Fibroblast of lung (primary cell): Measurements from ENCODE around the gene PSMG3. TPM values are rescaled to one million over a fixed set of nuclear protein-coding genes. Genes with fewer than 3 reads are reported as not detected.

Source experiments
- DNase-seq, 2 donors: peaks; one replicate each; pipeline versions ENCODE4 v3.0.0 to v3.0.0-alpha.2; 2010; ENCODE audit warnings: low read depth in 2 of 2
- H2AFZ ChIP-seq: 2 replicates; pipeline ENCODE4 v1.5.1; 2012; ENCODE audit warnings: low read length, control low read depth, inconsistent platforms
- H3K27ac ChIP-seq: 2 replicates; pipeline ENCODE4 v1.5.1; 2011; ENCODE audit warnings: low read length, control low read depth; ENCODE audit not compliant: insufficient read depth
- H3K27me3 ChIP-seq: 2 replicates; pipeline ENCODE4 v1.5.1; 2011; ENCODE audit warnings: mild to moderate bottlenecking, low read length; ENCODE audit not compliant: control insufficient read depth, insufficient read depth
- H3K36me3 ChIP-seq: 2 replicates; pipeline ENCODE4 v1.5.1; 2011; ENCODE audit warnings: low read length; ENCODE audit not compliant: control insufficient read depth, insufficient read depth
- H3K4me1 ChIP-seq: 2 replicates; pipeline ENCODE4 v1.5.1; 2011; ENCODE audit warnings: low read length; ENCODE audit not compliant: control insufficient read depth, insufficient read depth; ENCODE audit errors: extremely low read depth
- H3K4me2 ChIP-seq: 2 replicates; pipeline ENCODE4 v1.5.1; 2011; ENCODE audit warnings: low read length, control low read depth; ENCODE audit not compliant: insufficient read depth; ENCODE audit errors: extremely low read depth
- H3K4me3 ChIP-seq, 4 experiments: fragments of 200-600 bp in 1 of 4; sonication (generic) in 1 of 4; replicated peaks in 1 of 4; 2 replicates each; pipeline ENCODE4 v1.5.1; 2011 to 2016; ENCODE audit warnings: low read length in 4 of 4, low read depth in 3 of 4, mild to moderate bottlenecking in 3 of 4, control low read depth in 2 of 4, inconsistent platforms in 1 of 4, mixed read lengths in 1 of 4; ENCODE audit not compliant: insufficient read depth in 1 of 4; ENCODE audit errors: control extremely low read depth in 1 of 4
- H3K79me2 ChIP-seq: 2 replicates; pipeline ENCODE4 v1.5.1; 2012; ENCODE audit warnings: mild to moderate bottlenecking, low read length, inconsistent platforms; ENCODE audit not compliant: control insufficient read depth, insufficient read depth
- H3K9ac ChIP-seq: 2 replicates; pipeline ENCODE4 v1.5.1; 2011; ENCODE audit warnings: mild to moderate bottlenecking, low read length, control low read depth; ENCODE audit not compliant: insufficient read depth
- H3K9me3 ChIP-seq: 2 replicates; pipeline ENCODE4 v1.5.1; 2012; ENCODE audit warnings: low read depth, low read length; ENCODE audit not compliant: control insufficient read depth, insufficient read depth
- H4K20me1 ChIP-seq: 2 replicates; pipeline ENCODE4 v1.5.1; 2011; ENCODE audit warnings: low read length; ENCODE audit not compliant: control insufficient read depth, insufficient read depth; ENCODE audit errors: extremely low read depth
- EZH2 ChIP-seq: IDR thresholded peaks from 2 replicates; pipeline ENCODE4 v1.5.1; 2012; ENCODE audit warnings: low read length, control low read depth, mild to moderate bottlenecking; ENCODE audit errors: missing control alignments
- polyA plus RNA-seq, 2 donors: library from polyadenylated mRNA; depleted of rRNA in 1 of 2; stranded (reverse) in 1 of 2; unstranded in 1 of 2; fragments of >200 nt; gene quantifications; 2 replicates each; pipeline ENCODE4 v1.2.1, GENCODE V29; 2011 to 2012; ENCODE audit warnings: missing spikeins in 1 of 2
- total RNA-seq: library from RNA; depleted of rRNA; stranded (reverse); fragments of >200 nt; gene quantifications from 2 replicates; pipeline ENCODE4 v1.2.1, GENCODE V29; 2014
- TF ChIP-seq, protein P1 (sequence below), 2 donors: IDR thresholded peaks in 1 of 2; conservative IDR thresholded peaks in 1 of 2; 1 replicate in 1 of 2; 2 replicates in 1 of 2; pipeline ENCODE4 v1.5.1; 2011 to 2012; ENCODE audit warnings: low read length in 2 of 2, control low read depth in 1 of 2, inconsistent platforms in 1 of 2, low read depth in 1 of 2, mild to moderate bottlenecking in 1 of 2

The PSMG3 gene
- total and polyA plus RNA-seq, 2 donors (not counting 1 experiment from before 2014, with no cell fraction given): 19.3 to 24.6 TPM

- peak overlapping the region; percentile 90 for H3K4me2 ChIP-seq
- peaks cover 8% of the 10 kb centered on the region for H3K36me3 ChIP-seq
- H3K4me1 ChIP-seq: peaks cover 34% of the 10 kb centered on the region
- peak overlapping the region; percentile 89 for H3K9ac ChIP-seq
- no peaks in the 10 kb centered on the region for H4K20me1 ChIP-seq
- TF ChIP-seq, protein P1, sequence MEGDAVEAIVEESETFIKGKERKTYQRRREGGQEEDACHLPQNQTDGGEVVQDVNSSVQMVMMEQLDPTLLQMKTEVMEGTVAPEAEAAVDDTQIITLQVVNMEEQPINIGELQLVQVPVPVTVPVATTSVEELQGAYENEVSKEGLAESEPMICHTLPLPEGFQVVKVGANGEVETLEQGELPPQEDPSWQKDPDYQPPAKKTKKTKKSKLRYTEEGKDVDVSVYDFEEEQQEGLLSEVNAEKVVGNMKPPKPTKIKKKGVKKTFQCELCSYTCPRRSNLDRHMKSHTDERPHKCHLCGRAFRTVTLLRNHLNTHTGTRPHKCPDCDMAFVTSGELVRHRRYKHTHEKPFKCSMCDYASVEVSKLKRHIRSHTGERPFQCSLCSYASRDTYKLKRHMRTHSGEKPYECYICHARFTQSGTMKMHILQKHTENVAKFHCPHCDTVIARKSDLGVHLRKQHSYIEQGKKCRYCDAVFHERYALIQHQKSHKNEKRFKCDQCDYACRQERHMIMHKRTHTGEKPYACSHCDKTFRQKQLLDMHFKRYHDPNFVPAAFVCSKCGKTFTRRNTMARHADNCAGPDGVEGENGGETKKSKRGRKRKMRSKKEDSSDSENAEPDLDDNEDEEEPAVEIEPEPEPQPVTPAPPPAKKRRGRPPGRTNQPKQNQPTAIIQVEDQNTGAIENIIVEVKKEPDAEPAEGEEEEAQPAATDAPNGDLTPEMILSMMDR (conservative IDR thresholded peaks at IDR 0.05 in 1 of 2, IDR thresholded peaks at IDR 0.05 in 1 of 2; ENCODE audit: low read depth in 1 of 2, low read length in 2 of 2): no peak
- no peak for TF ChIP-seq EZH2
- peak overlapping the region; percentile 99 for H3K27ac ChIP-seq
- peak overlapping the region; percentile 21 to 75 (median 49) for H3K4me3 ChIP-seq
- no peak for DNase-seq
- no peaks in the 10 kb centered on the region for H3K9me3 ChIP-seq
- H3K27me3 ChIP-seq: no peaks in the 10 kb centered on the region
- H3K79me2 ChIP-seq: peaks cover 47% of the 10 kb centered on the region
- no peak overlapping the region for H2AFZ ChIP-seq
Observed at GRCh38 chr7:1533255-1533546, 36.6 kb downstream of the PSMG3 start.

GRCh38 chr7:1532456-1533254 is 37.2 kb downstream of the PSMG3 start:
- H3K27ac ChIP-seq: peak overlapping the region; percentile 99
- H4K20me1 ChIP-seq: no peaks in the 10 kb centered on the region
- H3K36me3 ChIP-seq: peaks cover 8% of the 10 kb centered on the region
- H3K79me2 ChIP-seq: peaks cover 45% of the 10 kb centered on the region
- H3K4me3 ChIP-seq: peak overlapping the region; percentile 71 to 75 (median 73)
- peaks cover 32% of the 10 kb centered on the region for H3K4me1 ChIP-seq
- no peak for TF ChIP-seq EZH2
- TF ChIP-seq, protein P1 (conservative IDR thresholded peaks at IDR 0.05 in 1 of 2, IDR thresholded peaks at IDR 0.05 in 1 of 2; ENCODE audit: low read depth in 1 of 2, low read length in 2 of 2): no peak
- DNase-seq: peak; percentile 90 to 95
- H3K4me2 ChIP-seq: peak overlapping the region; percentile 98
- H3K9ac ChIP-seq: peak overlapping the region; percentile 89
- no peaks in the 10 kb centered on the region for H3K27me3 ChIP-seq
- H3K9me3 ChIP-seq: no peaks in the 10 kb centered on the region
- no peak overlapping the region for H2AFZ ChIP-seq

GRCh38 chr7:1531979-1532455 is 37.8 kb downstream of the PSMG3 start:
- H3K4me3 ChIP-seq: peak overlapping the region; percentile 71 to 75 (median 73)
- H3K79me2 ChIP-seq: peaks cover 44% of the 10 kb centered on the region
- no peak for DNase-seq
- peak overlapping the region; percentile 99 for H3K27ac ChIP-seq
- peak overlapping the region; percentile 98 for H3K4me2 ChIP-seq
- H2AFZ ChIP-seq: no peak overlapping the region
- H3K4me1 ChIP-seq: peaks cover 31% of the 10 kb centered on the region
- peak overlapping the region; percentile 89 for H3K9ac ChIP-seq
- H3K9me3 ChIP-seq: no peaks in the 10 kb centered on the region
- peaks cover 8% of the 10 kb centered on the region for H3K36me3 ChIP-seq
- no peaks in the 10 kb centered on the region for H4K20me1 ChIP-seq
- TF ChIP-seq EZH2: no peak
- TF ChIP-seq, protein P1 (conservative IDR thresholded peaks at IDR 0.05 in 1 of 2, IDR thresholded peaks at IDR 0.05 in 1 of 2; ENCODE audit: low read depth in 1 of 2, low read length in 2 of 2): no peak
- peaks cover under 1% of the 10 kb centered on the region for H3K27me3 ChIP-seq
